ENCODE measurements around the gene AMBP.

Gene AMBP

GRCh38 chr9:114012126-114012525, 66.0 kb downstream of the AMBP start:
- DNase-seq = no peak

GRCh38 chr9:114011313-114011712, 66.8 kb downstream of the AMBP start:
- DNase-seq = no peak

Measured in nucleus accumbens (tissue), 56 donors.